Ammon's horn (tissue), 1 donor: ENCODE measurements around the gene GCKR.

Experiments used
- DNase-seq: peaks from one replicate; pipeline ENCODE4 v3.0.0-alpha.2; 2016; ENCODE audit warnings: low spot score

The GCKR gene, protein sequence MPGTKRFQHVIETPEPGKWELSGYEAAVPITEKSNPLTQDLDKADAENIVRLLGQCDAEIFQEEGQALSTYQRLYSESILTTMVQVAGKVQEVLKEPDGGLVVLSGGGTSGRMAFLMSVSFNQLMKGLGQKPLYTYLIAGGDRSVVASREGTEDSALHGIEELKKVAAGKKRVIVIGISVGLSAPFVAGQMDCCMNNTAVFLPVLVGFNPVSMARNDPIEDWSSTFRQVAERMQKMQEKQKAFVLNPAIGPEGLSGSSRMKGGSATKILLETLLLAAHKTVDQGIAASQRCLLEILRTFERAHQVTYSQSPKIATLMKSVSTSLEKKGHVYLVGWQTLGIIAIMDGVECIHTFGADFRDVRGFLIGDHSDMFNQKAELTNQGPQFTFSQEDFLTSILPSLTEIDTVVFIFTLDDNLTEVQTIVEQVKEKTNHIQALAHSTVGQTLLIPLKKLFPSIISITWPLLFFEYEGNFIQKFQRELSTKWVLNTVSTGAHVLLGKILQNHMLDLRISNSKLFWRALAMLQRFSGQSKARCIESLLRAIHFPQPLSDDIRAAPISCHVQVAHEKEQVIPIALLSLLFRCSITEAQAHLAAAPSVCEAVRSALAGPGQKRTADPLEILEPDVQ

DNA sequence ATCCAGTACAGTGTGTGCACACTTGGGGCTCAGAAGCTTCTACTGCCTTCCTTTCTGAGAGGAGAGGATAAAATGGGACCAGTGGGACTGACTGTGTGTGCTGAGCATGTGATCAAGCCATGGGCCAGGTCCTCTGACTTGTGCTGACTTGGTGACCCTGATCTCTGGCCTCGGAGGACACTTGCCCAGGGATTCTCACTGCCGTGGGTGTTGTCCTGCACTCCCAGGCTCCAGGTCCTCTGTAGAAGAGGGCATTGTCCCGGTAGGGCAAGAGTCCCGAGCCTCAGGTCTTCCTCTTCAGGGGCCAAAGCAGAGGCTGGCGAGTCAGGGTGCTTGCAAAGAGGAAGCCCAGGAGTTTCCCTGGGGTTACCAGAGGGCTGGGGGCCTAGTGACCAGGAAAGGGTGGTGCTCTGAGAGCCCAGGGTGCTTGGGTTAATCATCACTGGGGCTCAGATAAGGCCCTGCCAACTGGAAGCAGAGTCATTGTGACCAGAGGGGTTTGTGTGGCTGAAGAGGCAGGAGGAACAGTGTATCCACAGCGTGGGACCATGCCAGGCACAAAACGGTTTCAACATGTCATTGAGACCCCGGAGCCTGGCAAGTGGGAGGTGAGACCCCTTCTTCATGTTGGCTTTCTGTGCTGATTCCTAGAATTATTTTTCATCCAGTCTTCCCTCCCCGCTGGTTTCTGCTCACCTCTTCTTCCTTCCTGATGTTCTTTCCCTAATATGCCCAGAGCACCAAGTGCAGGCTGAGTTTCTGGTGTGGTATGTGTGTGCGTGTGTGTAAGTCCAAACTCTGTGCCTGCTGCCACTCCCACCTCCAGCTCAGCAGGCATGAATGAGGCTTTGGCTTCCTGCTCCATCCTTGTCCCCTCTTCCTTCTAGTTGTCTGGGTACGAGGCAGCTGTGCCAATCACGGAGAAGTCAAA is at the start of gene GCKR:
TSS of gene GCKR (plus strand) at position 483 of the 931 bp plus-strand sequence. CDS start at position 549, 66 bp downstream.
- no peak for DNase-seq

DNA sequence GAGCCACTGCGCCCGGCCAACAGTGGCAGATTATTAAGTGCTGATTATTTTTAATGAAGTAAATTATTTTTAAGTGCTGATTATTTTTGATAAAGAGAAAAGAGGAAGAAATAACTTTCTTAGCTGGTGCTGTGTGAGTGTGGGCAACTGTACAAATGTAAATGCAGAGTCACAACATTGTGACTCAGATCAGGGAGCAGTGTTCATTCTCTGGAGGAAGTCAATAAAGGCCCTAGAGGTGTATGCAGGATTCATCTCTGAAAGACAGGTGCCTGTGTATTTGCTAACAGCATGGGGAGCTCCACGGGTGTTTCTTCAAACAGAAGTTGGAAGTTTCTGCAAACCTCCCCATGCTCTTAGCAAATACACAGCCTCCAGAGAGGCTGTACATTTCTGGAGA is 48.3 kb upstream of the GCKR start:
- no peak for DNase-seq

DNA sequence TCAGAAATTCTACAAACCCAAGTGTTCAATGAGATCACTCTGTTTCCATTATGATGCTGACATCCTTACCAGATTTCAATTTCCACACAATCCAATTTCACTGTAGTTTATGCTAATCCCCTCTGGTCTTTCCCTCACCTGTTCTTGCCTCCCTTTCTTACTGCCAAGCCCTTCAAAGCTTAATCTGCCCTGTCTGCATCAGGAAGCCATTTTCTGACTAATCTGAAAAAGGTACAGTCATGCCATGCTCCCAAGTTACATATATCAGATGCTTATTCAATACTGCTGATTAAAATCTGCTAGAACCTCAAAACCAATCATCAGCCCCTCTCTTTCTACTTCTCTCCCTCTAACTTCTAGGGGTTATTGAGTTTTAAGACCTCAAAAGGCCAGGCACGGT is 45.5 kb upstream of the GCKR start:
- no peak for DNase-seq

DNA sequence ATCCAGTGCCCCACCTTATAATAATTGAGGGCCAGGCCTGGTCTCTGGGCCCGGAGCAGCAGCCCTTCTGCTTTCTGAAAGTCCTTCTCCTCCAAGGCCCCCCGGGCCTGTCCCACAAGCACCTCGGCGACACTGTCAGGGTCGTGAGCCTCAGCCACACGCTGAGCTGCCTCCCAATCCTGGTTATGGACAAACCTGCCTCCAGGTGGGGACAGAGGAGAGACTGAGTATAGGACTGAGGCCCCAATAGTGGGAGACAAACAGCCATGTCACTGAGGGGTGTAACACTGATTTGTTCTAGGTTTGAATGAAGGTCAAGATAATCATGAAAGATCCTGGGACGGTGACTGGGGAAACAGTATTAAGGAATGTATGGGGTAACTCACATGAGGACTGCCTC is 42.7 kb upstream of the GCKR start:
- DNase-seq = no peak

DNA sequence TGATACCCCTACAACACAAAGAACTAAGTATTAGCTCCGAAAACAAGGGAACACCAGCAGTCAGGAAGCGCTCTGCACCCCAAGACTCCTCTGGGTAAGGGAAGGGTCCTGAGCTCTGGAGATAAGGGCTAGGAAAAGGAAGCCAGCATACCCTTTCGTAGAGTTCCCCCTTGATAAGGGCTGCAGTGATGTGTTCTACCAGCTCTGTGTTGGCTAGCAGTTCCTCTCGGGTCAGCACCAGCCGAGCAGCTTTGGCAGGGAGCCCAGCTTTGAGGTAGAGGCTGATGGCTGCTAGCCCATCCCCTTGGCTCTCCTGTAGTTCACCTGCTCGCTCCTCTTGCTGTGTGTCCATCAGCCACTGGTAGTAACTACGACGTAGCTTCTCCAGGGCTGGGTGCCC is 35.5 kb upstream of the GCKR start:
- no peak for DNase-seq

DNA sequence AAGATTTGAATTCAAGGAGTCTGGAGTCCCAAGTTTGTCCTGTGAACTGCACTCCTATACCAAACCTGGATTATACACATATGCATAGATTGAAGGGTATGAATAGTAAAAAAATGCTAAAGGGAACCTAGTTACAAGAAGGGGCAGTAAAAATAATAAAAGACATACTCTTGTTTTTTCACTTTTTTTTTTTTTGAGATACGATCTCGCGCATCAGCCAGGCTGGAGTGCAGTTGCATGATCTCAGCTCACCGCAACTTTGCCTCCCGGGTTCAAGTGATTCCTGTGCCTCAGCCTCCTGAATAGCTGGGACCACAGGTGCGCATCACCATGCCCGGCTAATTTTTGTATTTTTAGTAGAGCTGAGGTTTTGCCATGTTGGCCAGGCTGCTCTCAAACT is 32.2 kb upstream of the GCKR start:
- no peak for DNase-seq

DNA sequence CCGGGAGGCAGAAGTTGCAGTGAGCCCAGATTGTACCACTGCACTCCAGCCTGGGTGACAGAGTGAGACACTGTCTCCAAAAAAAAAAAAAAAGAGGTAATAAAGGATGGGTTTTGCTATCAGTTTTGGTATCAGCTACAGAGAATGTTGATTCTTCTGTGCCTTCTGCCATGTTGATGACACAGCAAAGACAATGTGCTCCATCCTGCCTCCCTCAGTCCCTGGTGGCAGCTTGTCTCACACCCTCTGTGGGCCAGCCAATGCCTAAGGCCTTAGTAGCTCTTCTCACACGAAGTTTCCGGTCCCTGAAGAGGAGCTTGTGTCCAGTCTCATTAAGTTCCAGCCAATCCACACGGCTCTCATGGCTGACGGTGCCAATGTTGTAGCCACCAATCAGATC is 24.7 kb upstream of the GCKR start:
- no peak for DNase-seq

DNA sequence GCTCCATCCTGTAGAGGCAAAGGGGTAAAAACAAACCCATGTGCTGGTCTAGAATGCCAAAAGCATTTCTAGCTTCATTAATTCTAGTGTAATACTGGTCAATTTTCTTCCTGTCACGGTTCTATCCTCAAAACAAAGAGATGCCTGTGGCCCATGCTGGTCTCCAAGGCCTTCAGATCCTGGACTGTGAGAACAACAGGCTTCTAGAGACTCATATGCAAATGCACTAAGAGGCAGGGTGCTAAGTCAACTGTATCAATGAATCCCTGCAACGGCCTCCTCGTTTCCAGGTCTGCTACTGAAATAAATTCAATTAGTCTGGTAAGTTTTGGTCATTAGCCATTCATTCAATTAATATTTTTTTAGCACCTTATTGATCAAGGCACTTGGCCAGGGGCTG is 11.1 kb upstream of the GCKR start:
- peak; percentile 24 for DNase-seq

DNA sequence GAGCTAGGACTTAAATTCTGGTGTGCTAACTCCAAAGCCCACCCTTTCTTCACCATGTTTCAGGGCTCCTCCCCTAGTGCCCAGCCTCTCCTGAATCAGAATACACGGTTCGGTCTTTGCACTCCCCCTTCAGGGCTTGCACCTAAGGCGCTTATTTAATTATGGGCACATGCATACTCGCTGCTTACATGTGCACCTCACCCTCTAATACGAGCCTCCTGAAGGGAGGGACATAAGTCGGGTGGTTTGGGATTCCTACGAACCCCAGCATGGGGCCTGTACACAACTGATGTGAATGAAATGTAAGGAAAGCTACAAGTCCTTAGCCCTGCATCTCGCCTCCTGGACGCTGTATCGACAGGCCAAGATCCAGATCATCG is 7.5 kb upstream of the GCKR start:
- DNase-seq = no peak

DNA sequence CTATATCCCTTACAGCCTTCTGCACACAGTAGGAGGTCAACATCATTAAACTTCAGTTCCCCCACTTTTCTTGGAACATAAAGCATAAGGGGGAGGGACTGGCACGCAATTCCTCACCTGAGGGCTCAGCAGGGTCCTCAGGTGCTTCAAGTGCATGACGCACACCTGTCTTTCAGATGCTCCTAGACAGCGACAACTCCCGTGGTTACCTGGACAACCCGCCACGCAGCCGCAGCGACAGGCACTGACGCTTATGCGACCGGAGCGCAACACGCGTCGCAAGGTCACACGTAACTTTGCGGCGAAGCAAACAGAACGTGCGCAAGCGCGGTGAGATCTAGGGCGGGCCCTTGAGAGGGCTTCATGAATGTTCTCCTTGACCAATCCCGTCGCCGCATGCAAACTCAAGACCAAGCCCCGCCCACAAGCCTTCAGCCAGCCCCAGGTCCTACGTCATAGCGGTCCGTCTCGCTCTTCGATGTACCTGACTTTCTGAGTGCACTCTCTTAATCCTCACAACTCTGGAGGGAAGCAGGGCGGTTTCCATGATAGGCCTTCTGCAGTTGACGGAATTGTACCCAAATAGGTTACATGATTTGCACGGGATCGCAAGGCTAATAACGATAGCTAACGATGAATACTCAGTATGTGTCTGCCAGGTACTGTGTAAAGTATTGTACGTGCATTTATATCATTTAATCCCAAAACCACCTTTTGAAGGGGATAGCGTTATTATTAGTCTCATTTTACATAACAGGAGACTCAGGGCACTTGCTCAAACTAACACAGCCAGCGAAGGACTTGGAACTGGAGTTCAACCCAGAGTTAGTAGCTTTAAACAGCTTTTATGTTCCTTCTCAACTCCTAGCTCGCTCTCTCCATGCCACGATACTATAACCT is 6.9 kb upstream of the GCKR start, which contains the start of gene IFT172:
TSS of gene IFT172 (minus strand) at position 246 of the 900 bp plus-strand sequence. CDS start at position 156, 90 bp downstream.
- peak; percentile 100 for DNase-seq

DNA sequence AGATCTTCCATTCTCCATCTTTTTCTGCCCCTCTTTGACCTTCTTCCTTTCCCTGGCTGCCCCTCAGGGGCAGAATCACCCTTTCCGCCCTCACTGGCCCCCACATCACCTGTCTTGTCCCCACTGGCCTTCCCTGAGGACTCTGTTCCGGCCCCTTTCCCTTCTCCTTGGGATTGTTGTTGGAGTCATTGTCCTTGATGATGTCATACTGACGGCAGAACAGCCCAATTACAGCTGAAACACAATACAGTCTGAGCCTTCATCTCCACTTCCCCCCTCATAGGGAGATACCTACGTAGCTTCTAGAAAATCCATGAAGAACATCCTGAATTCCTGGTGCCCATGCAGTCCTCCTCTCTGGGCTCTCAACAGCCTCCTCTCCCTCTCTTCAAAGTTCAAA is 4.1 kb upstream of the GCKR start:
- no peak for DNase-seq

DNA sequence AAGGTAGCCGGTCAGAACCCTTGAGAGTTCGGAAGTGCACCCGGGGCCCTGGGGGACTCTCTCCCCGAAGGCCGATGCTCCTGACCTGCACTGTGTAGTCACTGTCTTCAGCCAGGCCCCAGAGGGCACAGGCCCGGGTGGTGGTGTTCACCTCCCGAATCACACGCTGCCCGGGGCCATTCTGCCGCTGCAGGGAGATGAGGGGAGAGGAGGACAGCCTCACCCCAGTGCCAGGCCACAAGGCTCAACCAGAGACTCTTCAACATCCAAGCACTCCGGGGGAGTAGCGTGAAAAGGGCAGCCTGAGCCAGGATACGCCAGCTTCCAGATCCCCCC is 2.7 kb upstream of the GCKR start:
- no peak for DNase-seq

DNA sequence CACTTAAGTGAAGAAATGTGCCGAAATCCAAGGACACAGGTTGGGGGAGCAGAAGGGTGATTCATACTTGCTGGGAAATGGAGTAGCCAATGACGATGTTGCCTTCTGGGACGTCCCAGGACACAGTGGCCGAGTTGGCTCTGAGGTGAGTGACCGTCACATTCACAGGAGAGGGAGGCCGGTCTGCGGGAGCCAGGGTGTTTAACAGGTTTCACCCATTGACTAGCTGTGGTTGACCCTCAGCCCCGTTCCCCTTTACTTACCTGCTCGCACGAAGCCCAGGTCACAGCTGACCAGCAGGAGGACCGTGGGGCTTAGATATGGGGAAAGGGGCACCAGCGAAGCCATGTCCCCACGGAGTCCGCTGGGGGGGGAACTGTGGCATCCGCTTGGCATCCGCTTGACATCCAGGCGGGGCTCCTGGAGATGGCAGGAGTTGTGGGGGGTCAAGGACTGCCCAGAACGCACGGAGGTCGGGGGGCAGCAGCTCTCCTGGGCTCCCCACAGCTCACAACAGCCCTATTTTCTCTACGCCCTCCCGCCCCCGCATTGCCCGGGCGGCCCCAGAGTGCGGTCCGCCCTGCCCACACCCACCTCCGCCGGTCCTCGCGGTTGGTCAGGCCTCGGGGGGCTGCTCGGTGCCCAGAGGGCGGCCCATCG is 2.2 kb upstream of the GCKR start:
- DNase-seq = no peak

DNA sequence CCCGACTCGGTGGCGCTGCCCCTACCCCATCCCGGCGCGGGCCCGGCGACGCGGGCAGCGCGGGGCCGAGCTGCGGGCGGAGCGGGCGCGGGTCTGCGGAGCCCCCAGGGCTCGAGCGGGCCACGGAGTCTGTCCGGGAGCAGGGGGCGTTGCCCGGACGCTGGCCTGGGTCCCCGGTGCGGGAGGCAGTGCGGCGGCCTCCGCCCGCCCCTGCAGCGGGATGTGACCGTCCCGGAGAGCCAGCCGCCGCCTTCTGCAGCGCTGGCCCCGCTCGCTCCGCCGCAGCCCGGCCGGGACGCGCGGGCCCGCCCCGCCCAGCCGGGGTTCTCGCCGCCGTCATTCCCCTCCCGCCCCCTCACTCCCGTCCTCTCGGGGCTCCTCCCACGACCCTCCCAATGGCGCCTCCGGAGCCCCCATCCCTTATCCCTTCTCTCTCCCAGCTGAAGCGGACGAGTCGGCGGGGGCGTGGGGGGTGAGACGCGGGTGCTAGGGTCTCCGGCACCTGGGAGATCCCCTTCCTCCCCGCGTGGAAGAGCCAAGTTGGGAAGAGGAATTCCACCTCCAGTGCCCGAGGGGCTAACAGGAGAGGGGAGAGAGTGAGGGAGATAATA is 1.6 kb upstream of the GCKR start, which contains the start of gene FNDC4:
TSS of gene FNDC4 (minus strand) at position 257 of the 611 bp plus-strand sequence. CDS start 521 bp downstream, outside the sequence.
- DNase-seq = peak; percentile 17

DNA sequence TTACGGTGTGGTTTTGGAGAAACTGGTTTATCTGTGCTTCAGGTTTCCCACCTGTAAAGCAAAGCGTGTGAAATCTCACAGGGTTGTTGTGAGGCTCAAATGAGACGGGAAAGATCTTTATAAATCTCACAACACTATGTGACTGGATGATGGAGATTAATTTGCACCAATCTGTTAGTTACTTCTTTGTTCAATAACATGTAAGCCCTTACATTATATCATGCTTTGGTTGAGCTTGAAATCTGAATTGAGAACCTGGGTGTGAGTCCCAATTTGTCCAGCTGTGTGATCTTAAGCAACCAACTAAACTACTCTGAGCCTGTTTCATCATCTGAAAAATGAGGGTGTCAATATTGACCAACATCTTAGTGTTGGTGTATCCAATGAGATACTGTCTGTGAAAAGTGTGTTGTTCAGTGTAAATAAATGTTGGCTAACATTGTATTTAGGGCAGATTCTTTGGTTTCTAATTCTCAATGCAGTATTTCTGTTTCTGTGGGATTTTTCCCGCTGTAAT is 741 bp upstream of the GCKR start:
- no peak for DNase-seq

DNA sequence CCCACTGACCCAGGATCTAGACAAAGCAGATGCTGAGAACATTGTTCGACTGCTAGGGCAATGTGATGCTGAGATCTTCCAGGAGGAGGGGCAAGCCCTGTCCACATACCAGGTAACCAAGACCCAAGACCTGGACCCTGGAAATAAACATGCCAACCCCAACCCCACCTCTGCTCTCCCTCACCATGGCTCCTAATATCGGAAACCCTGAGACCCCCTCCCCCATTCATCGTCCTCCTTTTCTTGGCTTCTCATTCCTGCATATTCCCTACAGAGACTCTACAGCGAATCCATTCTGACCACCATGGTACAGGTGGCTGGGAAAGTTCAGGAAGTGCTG is 619 bp downstream of the GCKR start:
- DNase-seq = no peak

DNA sequence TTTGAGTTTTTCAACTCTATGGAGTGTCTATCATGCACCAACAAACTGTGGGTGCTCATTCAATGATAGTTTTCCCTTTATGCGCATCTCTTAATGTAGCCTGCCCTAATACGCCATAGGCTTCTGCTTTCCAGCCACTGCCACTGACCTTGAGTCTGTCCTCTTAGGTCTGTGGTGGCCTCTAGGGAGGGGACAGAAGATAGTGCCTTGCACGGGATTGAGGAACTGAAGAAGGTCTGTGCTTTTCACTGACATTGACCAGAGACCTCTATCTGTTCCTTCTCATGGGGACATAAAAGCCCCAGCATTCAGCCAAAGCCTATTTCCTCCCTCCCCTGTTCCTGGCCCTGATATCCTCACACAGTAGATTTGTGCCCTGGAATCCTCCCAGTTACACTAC is 2.3 kb downstream of the GCKR start:
- DNase-seq = no peak

DNA sequence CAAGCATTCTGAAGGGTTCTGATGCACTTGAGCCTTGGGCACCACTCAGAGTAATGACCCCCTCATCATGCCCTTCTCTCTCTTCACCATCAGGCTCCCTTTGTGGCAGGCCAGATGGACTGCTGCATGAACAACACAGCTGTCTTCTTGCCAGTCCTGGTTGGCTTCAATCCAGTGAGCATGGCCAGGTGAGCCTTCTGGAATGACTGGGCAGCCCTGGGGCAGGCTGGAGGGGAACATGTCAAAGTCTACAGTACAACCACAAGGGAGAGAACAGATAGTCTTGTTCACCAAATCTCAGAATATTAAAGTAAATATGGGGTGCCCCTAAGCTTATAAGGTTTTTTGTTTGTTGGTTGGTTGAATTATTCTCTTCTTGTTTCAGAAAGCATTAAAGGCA is 4.4 kb downstream of the GCKR start:
- DNase-seq = no peak

DNA sequence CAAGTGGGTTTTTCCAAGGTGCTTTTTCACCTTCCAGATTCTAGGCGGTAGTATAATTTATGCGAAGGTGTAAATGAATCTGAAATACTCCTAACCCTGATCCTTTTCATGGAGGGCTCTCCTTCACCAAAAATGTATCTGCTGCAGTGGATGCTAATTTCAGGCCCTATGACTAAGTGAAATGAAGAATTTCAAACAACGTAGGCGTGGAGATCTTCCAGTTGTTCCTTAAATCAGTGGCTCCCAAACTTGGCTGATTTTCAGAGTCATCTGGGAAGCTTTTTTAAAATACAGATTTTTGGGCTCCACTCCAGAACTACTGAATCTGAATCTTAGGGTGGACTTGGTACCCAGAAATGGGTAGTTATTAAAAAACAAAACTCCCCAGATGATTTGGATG is 5.5 kb downstream of the GCKR start:
- no peak for DNase-seq

DNA sequence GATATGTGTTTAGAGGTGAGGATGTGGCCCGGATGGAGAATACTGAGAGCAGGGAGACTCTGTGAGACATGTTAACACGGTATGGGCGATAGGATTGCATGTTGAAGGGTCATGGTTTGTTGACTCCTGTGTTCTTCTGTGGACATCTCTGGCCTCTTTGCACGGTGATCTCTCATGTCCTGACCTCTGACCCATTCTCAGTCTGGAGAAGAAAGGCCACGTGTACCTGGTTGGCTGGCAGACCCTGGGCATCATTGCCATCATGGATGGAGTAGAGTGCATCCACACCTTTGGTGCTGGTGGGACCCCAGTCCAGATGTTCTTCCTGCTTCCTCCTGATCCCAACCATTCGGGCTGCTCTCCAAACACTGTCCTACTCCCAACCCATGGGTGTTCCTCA is 9.9 kb downstream of the GCKR start:
- DNase-seq = no peak
